C1 segment of cervical spinal cord (tissue), 14 donors: ENCODE data around the gene ISYNA1.

Experiments
- DNase-seq, 14 donors: peaks; one replicate each; lab custom pipeline; 2025; lab: John Stamatoyannopoulos, UW

The ISYNA1 gene

GRCh38 chr19:18397242-18398202 is 40.4 kb downstream of the ISYNA1 start, which contains the start of gene LRRC25:
TSS of gene LRRC25 (minus strand) at chr19:18397622. CDS start at chr19:18396963, 659 bp downstream.
- DNase-seq, result peak in 7 of 14 donors; percentile 21 to 44 (median 23)

GRCh38 chr19:18396471-18397241 is 41.3 kb downstream of the ISYNA1 start:
- DNase-seq, result no peak

GRCh38 chr19:18393836-18394235 is 44.1 kb downstream of the ISYNA1 start:
- DNase-seq, result peak in 2 of 14 donors; percentile 4 to 20

- DNase-seq, result no peak
Observed at GRCh38 chr19:18392926-18393325, 45.0 kb downstream of the ISYNA1 start.

- peak in 2 of 14 donors; percentile 12 to 23 for DNase-seq
Observed at GRCh38 chr19:18392417-18392816, 45.5 kb downstream of the ISYNA1 start.

- no peak for DNase-seq
Observed at GRCh38 chr19:18391509-18392075, 46.3 kb downstream of the ISYNA1 start.

- DNase-seq, result no peak
Observed at GRCh38 chr19:18390065-18390907, 47.6 kb downstream of the ISYNA1 start.

- DNase-seq, result no peak
Observed at GRCh38 chr19:18389726-18390064, 48.2 kb downstream of the ISYNA1 start.

- no peak for DNase-seq
Observed at GRCh38 chr19:18388960-18389725, 48.8 kb downstream of the ISYNA1 start.

- DNase-seq, result peak in 12 of 14 donors; percentile 9 to 80 (median 44)
Observed at GRCh38 chr19:18388100-18388959, 49.6 kb downstream of the ISYNA1 start.

- DNase-seq, result no peak
Observed at GRCh38 chr19:18386543-18387271, 51.2 kb downstream of the ISYNA1 start.

- no peak for DNase-seq
Observed at GRCh38 chr19:18385675-18386542, 52.0 kb downstream of the ISYNA1 start, which contains the start of gene GDF15. TSS of gene GDF15 (plus strand) at chr19:18386158. CDS start at chr19:18386190, 32 bp downstream.

GRCh38 chr19:18385359-18385674 is 52.6 kb downstream of the ISYNA1 start:
- no peak for DNase-seq

GRCh38 chr19:18384775-18385174 is 53.2 kb downstream of the ISYNA1 start:
- DNase-seq, result no peak
